HG03066 (cell line): Measurements from ENCODE around the gene MGP.

ENCODE experiments used
- ATAC-seq: cut with Tn5 transposase; IDR thresholded peaks from one replicate; pipeline ENCODE4 v1.9.1; 2021; ENCODE audit warnings: low read depth; ENCODE audit not compliant: unreplicated experiment

The MGP gene

DNA sequence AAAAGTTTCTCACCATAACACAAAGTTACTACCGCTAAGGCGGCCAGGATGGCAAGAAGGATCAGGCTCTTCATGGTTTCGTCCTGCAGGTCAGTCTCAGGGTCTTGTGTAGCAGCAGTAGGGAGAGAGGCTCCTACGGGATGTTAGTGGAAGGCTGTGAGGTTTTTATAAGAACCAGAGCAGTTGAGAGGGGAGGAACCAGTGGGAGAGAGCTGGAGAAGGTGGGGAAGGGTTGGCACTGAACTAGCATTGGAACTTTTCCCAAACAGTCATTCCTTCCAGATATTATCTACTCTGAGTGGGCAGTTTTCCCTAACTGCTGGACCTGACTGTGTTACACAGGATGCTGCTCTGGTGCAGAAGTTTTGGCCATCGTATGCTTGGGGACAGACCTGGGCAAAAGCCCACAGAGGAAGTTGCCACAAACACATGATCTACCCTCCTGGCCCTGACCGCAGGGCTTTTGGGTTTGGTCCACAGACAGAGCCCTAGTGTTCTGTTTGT is at the start of gene MGP:
TSS of gene MGP (minus strand) at position 137 of the 504 bp plus-strand sequence. CDS start at position 74, 63 bp downstream.
- no peak for ATAC-seq

DNA sequence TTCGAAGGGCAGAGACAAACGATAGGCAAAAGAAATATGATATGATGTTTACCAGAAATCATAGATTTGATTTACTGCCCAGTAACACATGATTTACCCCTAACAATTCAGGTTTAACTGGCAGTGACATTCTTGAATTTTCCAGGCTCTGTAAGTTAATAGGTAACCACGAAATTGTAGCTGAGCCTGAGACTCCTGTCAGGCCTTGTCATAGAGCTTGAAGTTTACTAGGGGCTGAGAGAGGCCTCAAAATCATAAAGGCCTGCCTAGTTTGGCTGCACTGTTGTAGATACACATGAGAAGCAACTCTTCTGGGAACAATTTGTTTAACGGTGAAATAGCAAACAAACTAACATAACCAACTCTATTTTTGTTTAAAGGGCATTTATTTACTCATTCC is 49.4 kb upstream of the MGP start:
- ATAC-seq, result no peak

DNA sequence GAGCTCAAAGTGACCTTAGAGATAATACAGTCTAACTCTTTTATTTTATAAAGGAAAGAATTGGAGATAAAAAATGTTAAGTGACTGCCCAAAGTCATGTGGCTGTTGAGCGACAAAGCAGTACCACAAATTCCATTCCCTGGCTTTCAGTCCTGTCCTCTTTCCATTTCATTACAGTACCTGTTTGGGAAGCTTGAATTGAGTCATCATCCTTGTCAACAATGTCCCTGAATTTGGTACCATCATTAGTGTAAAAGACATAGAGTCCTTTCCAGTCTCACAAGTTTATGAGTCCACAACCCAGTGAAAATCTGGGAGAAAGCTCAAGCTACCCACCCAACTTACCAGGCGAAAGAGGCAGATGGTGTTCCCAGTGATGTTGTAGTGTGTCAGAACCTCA is 48.9 kb upstream of the MGP start:
- no peak for ATAC-seq

DNA sequence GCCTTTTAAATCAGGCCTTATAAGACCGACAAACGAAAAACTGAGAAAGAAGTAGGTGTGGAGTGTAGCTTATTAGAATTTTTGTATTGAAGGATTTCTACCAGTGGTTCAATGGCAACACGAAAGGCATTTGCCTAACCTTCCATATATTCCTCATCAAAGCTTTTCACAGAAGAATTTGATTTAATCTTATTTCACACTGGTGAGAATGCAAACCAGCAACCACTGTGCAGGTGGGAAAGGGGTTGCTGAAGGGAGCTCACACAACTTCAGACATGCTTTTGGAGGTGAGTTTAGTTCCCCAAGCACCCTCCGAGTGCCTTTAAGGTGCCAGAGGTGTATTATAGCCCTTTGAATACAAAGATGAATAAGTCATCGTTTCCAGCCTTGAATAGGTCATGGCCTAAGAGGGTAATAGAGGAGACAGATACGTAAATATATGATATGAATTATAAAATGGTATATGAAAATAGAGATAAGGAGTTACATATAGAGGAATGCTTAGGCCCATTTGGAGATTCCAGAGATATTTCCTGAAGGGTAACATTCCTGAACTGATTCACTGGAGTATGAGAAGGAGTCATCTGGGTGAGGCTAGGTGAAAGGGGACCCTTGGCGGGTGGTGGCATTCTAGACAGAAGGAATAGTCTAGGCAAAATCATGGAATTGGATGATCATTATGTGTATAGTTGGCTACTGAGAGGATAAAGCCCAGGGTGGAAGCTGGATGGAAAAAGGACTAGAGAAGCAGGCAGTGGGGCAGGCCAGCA is 46.3 kb upstream of the MGP start:
- ATAC-seq, result no peak

DNA sequence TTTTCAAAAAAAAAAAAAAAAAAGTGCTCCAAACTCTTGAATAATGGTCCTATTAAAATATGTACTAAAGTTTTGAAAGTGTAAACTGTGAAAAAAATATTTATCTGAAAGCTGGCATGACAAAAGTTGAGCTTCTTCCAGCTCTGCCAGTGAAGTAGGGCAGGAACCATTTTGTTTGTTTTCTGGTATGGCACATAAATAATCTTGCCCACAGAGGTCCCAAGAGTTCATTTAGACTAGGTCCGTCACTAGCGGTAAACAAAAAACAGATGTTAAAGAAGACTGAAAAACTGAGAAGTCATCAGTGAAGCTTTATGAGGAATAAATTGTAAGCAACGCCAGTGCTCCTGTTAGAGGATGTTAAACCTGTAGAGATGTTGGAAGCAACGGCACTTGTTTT is 45.7 kb upstream of the MGP start:
- ATAC-seq, result no peak

DNA sequence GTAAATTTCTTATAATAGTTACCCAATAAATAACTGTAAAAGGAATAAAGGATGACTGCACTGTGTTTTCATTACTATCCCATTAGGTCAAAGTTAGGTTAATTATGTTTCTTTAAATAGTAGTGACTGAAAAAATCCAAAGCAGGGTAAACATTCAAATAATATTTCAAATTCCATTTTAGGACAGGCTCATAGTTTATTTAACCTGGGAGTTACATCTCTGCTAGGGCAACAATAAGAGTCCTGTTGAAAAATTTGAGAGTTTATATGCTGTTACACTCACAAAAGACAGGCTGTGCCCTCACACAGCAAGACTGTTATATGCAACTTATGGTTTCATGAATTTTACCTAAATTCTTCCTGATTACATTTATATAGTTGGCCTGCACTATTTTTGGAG is 44.6 kb upstream of the MGP start:
- ATAC-seq, result no peak

DNA sequence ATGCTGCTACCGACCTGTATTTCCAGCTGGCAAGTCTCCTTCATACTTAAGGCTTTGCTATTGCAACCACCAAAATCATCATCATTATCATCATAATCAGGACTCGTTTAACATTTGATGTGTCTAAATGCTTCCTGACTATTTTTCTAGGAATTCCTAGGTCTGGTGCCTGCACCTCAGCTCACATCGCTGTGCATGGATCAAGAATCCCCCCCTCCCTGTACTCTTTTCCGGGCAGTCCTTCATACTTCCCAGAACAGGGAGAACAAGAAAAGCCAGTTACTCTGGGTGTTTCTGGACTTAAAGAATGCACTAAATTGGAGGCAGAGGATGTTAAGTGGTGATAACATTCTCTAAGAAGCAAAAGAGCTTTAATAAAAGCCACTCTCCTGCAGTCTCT is 43.3 kb upstream of the MGP start:
- ATAC-seq, result no peak

DNA sequence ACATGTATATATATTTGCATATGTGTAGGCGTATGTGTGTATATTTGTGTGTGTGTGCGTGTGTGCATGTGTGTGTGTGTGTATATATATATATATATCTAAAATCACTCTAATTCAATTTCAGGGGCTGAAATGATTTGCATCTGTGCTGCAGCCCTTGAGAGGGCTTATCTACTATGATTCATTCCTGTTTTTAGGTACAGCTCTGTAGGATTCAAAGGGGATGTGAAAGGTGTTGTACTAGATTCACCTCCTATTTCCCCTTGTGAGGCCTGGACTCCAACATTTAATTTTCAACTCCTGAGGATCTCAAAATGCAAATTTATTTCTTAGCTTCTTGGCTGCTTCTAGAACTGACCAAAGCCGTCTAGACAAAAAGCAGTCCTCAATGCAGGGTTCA is 41.6 kb upstream of the MGP start:
- ATAC-seq, result no peak

DNA sequence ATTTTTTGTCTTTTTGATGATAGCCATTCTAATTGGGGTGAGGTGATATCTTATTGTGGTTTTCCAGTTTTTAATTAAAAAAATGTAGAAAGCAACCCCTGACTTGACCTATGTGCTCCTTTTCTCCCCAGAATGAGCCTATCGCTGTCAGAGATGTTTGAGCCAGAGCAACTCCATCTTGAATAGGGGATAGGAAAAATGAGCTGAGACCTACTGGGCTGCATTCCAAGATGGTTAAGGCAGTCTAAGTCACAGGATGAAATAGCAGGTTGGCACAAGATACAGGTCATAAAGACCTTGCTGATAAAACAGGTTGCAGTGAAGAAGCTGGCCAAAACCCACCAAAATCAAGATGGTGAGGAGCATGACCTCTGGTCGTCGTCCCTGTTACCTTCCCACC is 38.9 kb upstream of the MGP start:
- ATAC-seq, result no peak

DNA sequence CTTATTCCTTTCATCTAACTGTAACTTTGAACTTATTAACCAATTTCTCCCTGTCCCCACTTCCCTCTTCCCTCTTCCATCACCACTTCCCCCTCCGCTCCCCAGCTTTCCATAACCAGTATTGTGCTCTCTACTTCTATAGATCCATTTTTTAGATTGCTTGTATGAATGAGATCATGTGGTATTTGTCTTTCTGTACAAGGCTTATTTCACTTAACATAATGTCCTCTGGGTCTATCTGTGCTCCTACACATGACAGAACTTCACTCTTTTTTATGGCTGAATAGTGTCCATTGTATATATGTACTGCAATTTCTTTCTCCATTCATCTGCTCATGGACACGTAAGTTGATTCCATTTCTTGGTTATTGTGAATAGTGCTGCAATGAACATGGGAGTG is 38.3 kb upstream of the MGP start:
- no peak for ATAC-seq

DNA sequence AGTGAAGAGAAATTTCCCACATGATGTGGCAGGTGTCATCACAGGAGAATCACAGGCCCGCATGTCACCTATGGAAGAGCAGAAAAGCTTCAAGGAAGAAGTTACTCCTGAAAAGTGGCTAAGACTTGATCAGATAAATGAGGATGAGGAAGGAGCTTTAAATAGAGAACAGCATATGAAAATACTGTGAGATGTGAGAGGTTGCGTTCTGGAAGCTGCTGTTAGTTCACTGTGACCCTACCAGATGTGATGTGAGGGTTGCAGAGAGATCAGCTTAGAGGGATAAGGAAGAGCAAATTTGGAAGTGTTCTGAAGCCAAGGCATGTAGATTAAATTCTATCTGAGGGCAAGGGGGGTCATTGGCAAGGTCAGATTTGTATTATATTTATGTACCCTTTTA is 35.6 kb upstream of the MGP start:
- no peak for ATAC-seq

DNA sequence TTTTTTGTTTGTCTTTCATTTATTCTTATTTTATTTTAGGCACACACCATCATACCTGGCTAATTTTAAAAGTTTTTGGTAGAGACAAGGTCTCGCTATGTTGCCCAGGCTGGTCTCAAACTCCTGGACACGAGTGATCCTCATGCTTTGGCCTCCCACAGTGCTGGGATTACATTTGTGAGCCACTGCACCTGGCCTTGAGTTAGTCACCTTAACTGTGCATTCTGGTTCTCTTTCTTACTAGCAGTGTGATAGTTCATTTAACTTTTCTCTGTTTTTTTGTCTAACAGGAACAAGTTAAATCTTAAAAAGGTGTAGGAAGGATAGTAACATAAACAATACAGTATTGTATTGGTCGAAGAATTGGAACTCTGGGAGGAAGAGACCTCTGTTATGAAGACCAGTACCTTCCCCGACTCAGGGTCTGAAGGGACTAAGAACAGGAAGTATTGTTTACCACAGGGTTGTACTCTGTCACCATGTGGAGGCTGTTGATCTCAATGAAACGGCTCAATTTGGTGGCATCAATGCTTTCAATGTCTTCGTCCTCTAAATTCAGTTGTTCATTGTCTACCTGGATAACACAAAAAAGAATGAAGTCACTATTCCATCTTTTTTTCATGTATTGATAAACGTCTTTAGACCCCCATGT is 34.9 kb upstream of the MGP start:
- ATAC-seq, result no peak

DNA sequence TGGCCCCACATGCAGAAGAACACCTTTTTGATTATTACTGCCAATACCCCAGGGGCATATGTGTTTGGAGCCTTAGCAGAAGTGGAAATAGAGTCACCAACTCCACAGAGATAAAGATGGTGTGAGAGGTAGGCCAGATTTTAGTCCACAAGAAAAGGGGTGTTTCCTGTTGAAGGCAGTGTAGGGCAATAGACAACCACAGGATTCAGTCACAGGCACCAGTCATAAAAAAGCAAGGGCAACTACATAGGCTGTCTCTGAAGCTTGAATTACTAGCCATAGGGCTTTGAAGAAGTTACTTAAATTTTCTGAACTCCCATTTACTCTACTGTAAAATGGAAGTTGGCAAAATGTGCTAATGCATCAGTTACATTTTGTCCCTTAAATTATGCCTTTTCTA is 33.8 kb upstream of the MGP start:
- ATAC-seq, result no peak

DNA sequence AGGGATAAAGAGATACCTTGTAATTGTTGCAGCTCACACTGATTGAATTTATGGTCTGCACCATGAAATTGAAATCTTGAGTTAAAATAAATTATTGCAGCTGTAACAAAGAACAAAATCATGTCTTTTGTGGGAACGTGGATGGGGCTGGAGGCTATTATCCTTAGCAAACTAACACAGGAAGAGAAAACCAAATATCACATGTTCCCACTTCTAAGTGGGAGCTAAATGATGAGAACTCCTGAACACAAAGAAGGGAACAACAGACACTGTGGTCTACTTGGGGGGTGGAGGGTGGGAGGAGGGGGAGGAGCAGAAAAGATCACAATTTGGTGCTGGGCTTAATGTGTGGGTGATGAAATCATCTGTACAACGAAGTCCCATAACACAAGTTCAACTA is 30.1 kb upstream of the MGP start:
- no peak for ATAC-seq

DNA sequence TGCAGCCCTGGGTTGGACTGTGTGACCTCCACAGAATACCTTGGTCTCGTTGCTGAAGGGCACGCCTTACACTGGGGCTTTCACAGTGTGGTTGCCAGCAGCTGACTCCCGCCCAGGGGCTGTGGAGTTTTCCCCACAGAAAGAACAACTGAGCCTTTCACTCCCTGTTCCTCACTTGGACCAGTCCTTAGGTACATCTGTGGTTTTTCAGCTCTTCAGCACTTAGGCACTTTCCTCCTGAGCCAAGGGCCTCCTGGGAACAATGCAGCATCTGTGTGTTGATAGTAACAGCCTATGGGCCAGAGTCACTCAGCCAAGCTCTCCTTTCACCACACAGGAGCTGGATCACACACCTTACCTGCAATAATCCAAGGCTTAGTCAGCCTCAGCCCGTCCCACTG is 27.7 kb upstream of the MGP start:
- no peak for ATAC-seq

DNA sequence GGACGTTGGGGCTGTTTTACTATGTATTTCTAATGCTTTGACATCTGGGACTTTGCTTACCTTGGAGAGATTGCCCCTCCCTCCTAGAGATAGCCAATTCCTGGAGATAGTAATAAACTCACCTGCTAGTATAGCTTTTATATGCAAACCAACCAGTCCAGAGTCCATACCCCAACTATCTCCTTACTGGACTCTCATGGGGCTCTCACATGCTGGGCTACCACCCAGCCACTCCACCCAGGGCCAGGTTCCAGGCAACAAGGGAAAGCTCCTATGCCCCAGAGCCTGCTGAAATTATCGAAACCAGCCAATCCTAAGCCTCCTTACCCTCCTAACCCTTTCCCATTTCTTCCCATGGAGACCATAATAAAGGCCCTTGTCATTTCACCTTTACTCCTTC is 25.5 kb upstream of the MGP start:
- ATAC-seq, result no peak

DNA sequence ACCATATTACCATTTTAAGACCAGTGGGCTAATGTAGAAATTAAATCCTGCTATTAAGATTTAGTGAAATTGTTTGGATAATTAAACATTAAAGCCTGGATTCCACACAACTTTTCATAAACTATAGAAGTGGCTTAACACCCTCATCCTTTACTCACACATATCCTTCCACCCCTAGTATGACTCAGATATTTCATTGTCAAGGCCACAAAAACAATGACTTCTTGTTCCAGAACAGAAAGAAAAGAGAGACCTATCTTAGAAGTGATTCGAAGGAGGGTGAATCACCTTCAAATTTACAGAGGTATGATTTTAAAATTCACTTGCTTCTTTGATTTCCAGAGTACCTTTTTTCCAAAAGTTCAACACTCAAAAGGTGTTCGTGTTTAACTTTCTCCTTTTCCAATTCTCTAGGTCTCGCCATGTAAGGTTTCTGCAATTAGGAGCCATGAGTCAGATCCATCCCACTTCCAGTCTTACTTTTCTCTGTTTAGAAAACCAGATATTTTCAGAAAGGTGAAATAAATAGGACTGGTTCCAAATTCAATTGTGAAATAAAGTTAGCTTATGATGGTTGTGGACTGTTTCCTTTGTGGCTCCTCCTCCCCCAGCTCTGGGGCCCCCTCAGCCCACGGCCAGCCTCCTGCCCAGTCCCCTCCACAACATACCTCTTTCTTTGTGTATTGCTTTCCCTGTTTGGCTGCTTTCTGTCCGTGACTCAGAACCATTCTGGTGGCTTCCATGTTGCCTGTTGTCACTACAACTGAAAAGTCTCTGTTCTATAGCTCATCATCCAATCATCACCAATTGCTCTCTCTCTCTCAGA is 24.6 kb upstream of the MGP start:
- no peak for ATAC-seq

DNA sequence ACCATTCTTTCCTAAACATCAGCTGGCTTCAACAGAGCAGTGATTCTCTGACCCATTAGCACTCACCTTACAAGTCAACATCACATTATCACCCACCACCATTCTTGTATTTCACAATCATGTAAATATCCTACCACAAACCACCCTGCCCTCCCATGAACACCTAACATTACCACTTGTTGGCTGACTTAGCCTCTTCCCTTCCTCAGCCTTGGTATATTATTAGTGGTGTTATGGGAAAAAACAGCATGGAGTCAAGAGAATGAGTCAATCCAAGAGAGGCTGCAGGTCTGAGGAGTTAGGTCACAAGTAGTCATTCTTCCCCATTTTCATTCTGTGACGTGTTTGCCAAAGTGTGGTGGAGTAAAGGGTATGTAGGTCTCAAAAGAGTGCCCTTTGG is 22.3 kb upstream of the MGP start:
- no peak for ATAC-seq

DNA sequence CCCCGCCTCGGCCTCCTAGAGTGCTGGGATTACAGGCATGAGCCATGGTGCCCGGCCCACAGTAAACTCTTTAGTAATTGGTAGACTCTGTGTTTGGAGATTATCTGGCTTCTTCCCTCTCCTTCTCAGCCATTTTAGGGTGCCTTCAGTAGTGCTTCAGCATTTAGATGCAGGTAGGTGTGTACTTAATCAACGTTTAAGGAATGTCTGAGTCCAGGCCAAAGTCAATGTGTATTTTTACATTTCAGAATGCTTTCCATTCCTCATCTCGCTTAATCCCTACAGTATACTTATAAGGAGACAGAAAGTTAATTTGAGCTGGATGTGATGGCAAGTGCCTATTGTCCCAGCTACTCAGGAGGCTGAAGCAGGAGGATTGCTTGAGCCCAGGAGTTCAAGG is 20.5 kb upstream of the MGP start:
- no peak for ATAC-seq

DNA sequence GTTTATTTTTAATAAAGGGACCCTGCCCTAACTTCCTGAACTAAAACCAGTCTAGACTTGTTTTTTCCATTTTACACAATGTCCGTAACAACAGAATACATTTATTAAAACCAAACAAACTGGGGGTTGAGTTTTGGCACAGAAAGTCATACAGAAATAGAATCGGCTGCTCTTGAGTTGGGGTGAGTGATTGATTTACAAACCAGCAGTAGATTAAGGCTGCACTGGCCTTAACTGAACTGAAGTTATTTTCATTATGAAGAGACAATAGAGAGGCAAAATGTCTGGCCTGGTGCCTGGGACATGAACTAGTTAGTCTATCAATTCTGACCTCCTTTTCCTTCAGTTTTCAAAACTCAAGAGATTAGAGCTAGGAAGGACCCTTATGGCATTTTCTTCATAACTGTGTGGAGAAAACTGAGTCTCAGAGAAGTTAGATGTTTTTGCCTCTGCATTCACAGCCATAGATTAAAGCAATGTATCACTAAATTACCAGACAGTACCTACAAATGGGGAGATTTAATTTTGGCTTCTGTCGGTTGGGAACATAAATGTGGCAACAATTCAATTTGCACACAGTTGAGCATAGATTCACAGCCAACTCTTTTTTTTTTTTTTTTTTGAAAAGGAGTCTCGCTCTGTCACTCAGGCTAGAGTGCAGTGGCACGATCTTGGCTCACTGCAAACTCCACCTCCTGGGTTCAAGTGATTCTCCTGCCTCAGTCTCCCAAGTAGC is 19.8 kb upstream of the MGP start:
- no peak for ATAC-seq

DNA sequence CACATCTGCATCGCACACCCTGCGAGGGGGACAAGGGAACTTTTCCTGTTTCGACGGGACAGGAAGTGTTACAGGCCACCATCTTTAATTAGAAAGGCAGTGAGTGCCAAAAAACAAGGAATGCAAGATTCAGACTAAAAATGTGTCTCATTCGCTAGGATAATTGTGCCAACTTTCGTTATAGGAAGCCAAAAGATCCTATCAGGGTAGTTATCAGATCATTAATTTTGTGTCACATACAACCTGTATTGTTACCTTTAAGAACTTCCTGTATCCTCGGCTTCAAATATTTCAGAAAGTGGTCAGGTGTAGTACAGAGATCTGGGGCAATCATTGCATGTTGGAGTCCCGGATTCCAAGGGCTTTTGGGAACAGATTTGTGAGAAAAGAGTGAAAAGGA is 19.2 kb upstream of the MGP start:
- ATAC-seq, result no peak
